ENCODE results near the gene C2orf69. TPM values are rescaled to one million over a fixed set of nuclear protein-coding genes. Genes with fewer than 3 reads are reported as not detected.

C2orf69 gene
- total and polyA plus RNA-seq, 2 of the 8 experiments (the other 6 are each of a cell fraction or from before 2014, with no cell fraction given) = 3.9 to 32.0 TPM

- TF ChIP-seq KDM5A (IDR thresholded peaks at IDR 0.05; ENCODE audit: low read length) (peak; percentile 98), YY1 (IDR thresholded peaks at IDR 0.05; ENCODE audit: low read depth, low read length) (peak; percentile 96), TBP (IDR thresholded peaks at IDR 0.05; ENCODE audit: low read depth, low read length) (peak; percentile 95), HDAC2 (IDR thresholded peaks at IDR 0.05; ENCODE audit: borderline replicate concordance in 1 of 2, low read depth in 2 of 2, low read length in 2 of 2) (peak; percentile 10 to 93; a peak in 2 of 4 replicates), FOSL1 (IDR thresholded peaks at IDR 0.05; ENCODE audit: insufficient read depth, low read depth, low read length) (0 out of 2 replicates have a peak, but pooled peaks have one; percentile 26), TAF1 (IDR thresholded peaks at IDR 0.05; ENCODE audit: low read depth, low read length) (peak; percentile 99), RBBP5 (IDR thresholded peaks at IDR 0.05; ENCODE audit: borderline replicate concordance, low read depth, low read length) (peak; percentile 93; the same call in 1 of the 2 replicates), BRCA1 (IDR thresholded peaks at IDR 0.05; ENCODE audit: low read depth, low read length) (no peak), CEBPB (IDR thresholded peaks at IDR 0.05; ENCODE audit: low read depth, low read length) (no peak), ZNF274 (IDR thresholded peaks at IDR 0.05; ENCODE audit: borderline replicate concordance, extremely low read depth, low read length) (no peak), JUND (IDR thresholded peaks at IDR 0.05; ENCODE audit: low read length) (0 out of 2 replicates have a peak, but pooled peaks have one; percentile 8), CTCF (IDR thresholded peaks at IDR 0.05; ENCODE audit: control extremely low read depth in 1 of 3, insufficient read depth in 1 of 3, low read depth in 1 of 3, low read length in 3 of 3) (peak in 2 of 3 experiments; percentile 16 to 18; a peak in 2 of 4 replicates), TEAD4 (IDR thresholded peaks at IDR 0.05; ENCODE audit: low read depth, low read length) (no peak), POLR2A (IDR thresholded peaks at IDR 0.05; ENCODE audit: control extremely low read depth in 1 of 2, low read depth in 2 of 2, low read length in 2 of 2) (peak; percentile 95 to 99), EZH2 (IDR thresholded peaks at IDR 0.05; ENCODE audit: low read depth, low read length, severe bottlenecking) (no peak), ATF2 (IDR thresholded peaks at IDR 0.05; ENCODE audit: low read length) (no peak), SP1 (IDR thresholded peaks at IDR 0.05; ENCODE audit: low read depth, low read length) (peak; percentile 68; the same call in 1 of the 2 replicates), SUZ12 (IDR thresholded peaks at IDR 0.05; ENCODE audit: low read length) (no peak), KDM1A (IDR thresholded peaks at IDR 0.05; ENCODE audit: borderline replicate concordance, low read length) (0 out of 2 replicates have a peak, but pooled peaks have one; percentile 21), GTF2F1 (IDR thresholded peaks at IDR 0.05; ENCODE audit: borderline replicate concordance, low read depth, low read length) (peak; percentile 40; the same call in 1 of the 2 replicates)
Measured at GRCh38 chr2:199955339-199956061, 44.4 kb downstream of the C2orf69 start, which contains the start of the genes MAIP1 and TYW5 (continued).

Data from H1 (cell line).